ENCODE measurements around the gene EVL.

The EVL gene

GRCh38 chr14:100091386-100091785, 26.2 kb downstream of the EVL start:
- DNase-seq (ENCODE audit: low read depth): no peak
- no peak overlapping the region for H3K4me3 ChIP-seq (ENCODE audit: low read depth, low read length)
- no peak for TF ChIP-seq CTCF (IDR thresholded peaks at IDR 0.05; ENCODE audit: insufficient read depth, low read depth, low read length, missing control alignments)

- DNase-seq (ENCODE audit: low read depth): no peak
- H3K4me3 ChIP-seq (ENCODE audit: low read depth, low read length): no peak overlapping the region
- no peak for TF ChIP-seq CTCF (IDR thresholded peaks at IDR 0.05; ENCODE audit: insufficient read depth, low read depth, low read length, missing control alignments)
Measured at GRCh38 chr14:100092832-100093231, 27.6 kb downstream of the EVL start.

- DNase-seq (ENCODE audit: low read depth): no peak
- no peak for TF ChIP-seq CTCF (IDR thresholded peaks at IDR 0.05; ENCODE audit: insufficient read depth, low read depth, low read length, missing control alignments)
Measured at GRCh38 chr14:100093319-100093718, 28.1 kb downstream of the EVL start.

GRCh38 chr14:100096656-100097055, 31.4 kb downstream of the EVL start:
- DNase-seq (ENCODE audit: low read depth): no peak
- no peak for TF ChIP-seq CTCF (IDR thresholded peaks at IDR 0.05; ENCODE audit: insufficient read depth, low read depth, low read length, missing control alignments)

More at GRCh38 chr14:100093319-100093718, 28.1 kb downstream of the EVL start:
- H3K4me3 ChIP-seq (ENCODE audit: low read depth, low read length): no peak overlapping the region

GRCh38 chr14:100098171-100098570, 32.9 kb downstream of the EVL start:
- TF ChIP-seq CTCF (IDR thresholded peaks at IDR 0.05; ENCODE audit: insufficient read depth, low read depth, low read length, missing control alignments): no peak
- no peak for DNase-seq (ENCODE audit: low read depth)
- no peak overlapping the region for H3K4me3 ChIP-seq (ENCODE audit: low read depth, low read length)

More at GRCh38 chr14:100096656-100097055, 31.4 kb downstream of the EVL start:
- H3K4me3 ChIP-seq (ENCODE audit: low read depth, low read length): no peak overlapping the region

GRCh38 chr14:100100032-100100703, 34.9 kb downstream of the EVL start:
- no peak overlapping the region for H3K4me3 ChIP-seq (ENCODE audit: low read depth, low read length)
- TF ChIP-seq CTCF (IDR thresholded peaks at IDR 0.05; ENCODE audit: insufficient read depth, low read depth, low read length, missing control alignments): no peak
- DNase-seq (ENCODE audit: low read depth): no peak
